ENCODE measurements around the gene PRKAR2A. TPM values are rescaled to one million over a fixed set of nuclear protein-coding genes. Genes with fewer than 3 reads are reported as not detected.
A peak's percentile ranks its signal among the peaks of the same experiment; 100 is the strongest.

Gene PRKAR2A
- polyA plus RNA-seq, 3 donors, result 7.3 to 16.8 (median 11.2) TPM

DNA sequence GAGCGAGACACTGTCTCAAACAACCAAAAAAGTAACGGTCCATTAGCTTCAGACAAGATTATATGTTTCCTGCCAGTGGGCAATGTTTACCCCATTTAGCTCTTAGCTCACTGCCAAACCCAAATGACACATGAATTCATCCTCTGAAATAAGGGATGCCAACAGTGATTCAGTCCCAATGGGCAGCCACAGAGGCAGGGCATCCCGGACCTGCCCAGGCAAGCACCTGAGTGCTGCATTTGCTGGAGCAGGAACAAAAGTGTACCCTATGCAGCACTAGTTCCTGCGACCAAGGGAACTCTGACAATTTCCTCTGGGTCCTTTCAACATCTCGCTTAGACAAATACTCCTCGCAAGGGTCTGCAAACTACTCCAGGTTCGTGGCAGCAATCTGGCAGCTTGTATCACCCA is 138.6 kb downstream of the PRKAR2A start:
- WGBS, 3 donors, result 71 to 82% (median 78%) methylated on average over 7 of the region's 7 CpGs

GRCh38 chr3:48708481-48708889 is 139.2 kb downstream of the PRKAR2A start:
- WGBS, 3 donors, result 43 to 56% (median 55%) methylated on average over 2 of the region's 2 CpGs
- H3K27ac ChIP-seq (ENCODE audit: low read depth, low read length), result no peak overlapping the region

More for the DNA sequence above, 138.6 kb downstream of the PRKAR2A start:
- no peak overlapping the region for H3K27ac ChIP-seq (ENCODE audit: low read depth, low read length)

DNA sequence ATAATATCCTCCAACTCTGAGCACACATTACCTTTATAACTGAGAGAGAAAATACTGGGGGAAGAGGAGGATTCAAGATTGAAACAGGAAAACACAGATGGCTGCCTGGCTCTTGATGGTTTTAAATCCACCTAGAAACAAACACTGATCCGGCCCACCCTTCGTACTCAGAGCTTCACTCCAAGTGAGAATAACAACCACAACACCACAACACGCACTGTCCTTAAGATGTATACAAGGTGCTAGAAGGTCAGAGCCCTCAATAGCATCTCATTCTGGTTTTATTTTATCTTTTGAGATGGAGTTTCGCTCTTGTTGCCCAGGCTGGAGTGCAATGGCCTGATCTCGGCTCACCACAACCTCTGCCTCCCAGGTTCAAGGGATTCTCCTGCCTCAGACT is 140.5 kb downstream of the PRKAR2A start:
- WGBS, 3 donors, result 87 to 89% (median 88%) methylated on average over 5 of the region's 5 CpGs
- H3K27ac ChIP-seq (ENCODE audit: low read depth, low read length), result no peak overlapping the region

GRCh38 chr3:48702320-48702920 is 145.3 kb downstream of the PRKAR2A start:
- WGBS, 3 donors, result 87 to 88% (median 88%) methylated on average over 6 of the region's 6 CpGs
- no peak overlapping the region for H3K27ac ChIP-seq (ENCODE audit: low read depth, low read length)

DNA sequence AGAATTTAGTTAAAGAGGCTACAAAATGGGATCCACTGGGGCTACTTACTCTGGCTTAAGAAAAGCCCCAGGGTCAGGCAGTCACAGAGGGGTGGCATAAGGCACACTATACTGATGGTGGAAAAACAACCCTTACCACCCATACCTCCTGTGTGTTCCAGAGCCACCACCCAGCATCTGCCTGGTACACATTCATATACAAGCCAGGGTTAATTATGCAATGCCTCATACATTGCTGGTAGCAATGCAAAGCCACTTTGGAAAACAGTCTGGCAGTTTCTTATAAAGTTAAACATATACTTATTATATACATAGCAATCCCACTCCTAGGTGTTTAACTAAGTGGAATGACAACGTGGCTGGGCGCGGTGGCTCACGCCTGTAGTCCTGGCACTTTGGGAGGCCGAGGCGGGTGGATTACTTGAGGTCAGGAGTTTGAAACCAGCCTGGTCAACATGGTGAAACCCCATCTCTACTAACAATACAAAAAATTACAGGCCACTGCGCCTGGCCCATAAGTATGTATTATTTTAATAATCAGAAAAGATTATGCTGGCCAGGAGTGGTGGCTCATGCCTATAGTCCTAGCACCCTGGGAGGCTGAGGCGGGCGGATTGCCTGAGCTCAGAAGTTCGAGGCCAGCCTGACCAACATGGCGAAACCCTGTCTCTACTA is 146.8 kb downstream of the PRKAR2A start:
- WGBS, 3 donors, result 87 to 95% (median 94%) methylated on average over 11 of the region's 11 CpGs
- peak overlapping the region; percentile 26 for H3K27ac ChIP-seq (ENCODE audit: low read depth, low read length)

DNA sequence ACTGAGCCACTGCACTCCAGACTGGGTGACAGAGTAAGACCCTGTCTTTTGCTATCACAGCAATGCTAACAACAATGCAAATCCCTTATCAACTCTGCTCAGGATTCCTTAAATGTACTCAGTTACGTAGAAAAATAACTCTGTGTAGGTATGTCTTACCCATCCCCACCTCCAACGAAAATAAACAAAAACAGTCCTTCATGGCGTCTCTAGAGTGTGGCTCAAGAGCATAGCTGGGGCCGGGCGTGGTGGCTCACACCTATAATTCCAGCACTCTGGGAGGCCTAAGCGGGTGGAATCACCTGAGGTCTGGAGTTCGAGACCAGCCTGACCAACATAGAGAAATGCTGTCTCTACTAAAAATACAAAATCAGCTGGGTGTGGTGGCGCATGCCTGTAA is 148.8 kb downstream of the PRKAR2A start:
- H3K27ac ChIP-seq (ENCODE audit: low read depth, low read length), result no peak overlapping the region
- WGBS, 3 donors, result 94 to 97% (median 96%) methylated on average over 8 of the region's 8 CpGs

- WGBS, 3 donors, result 86 to 93% (median 88%) methylated on average over 3 of the region's 3 CpGs
- no peak overlapping the region for H3K27ac ChIP-seq (ENCODE audit: low read depth, low read length)
Observed at GRCh38 chr3:48697952-48698351, 149.7 kb downstream of the PRKAR2A start.

DNA sequence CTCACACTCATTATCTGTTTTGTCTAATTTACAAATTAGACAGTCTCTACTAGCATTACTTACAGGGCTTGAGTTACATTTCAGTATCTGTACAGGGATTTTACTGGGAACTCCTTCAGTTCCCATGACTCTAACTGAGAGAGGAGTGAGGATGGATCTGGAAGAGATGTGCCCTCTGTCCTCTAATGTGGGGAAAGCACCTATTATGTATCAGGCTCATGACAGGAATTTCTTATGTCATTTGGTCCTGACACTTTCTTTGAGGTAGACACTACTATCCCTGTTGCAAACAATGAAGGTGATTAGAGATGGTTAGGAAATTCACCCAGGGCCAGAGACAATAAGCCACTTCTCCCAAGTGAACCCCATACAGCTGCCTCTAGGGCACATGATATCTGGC is 151.1 kb downstream of the PRKAR2A start:
- no peak overlapping the region for H3K27ac ChIP-seq (ENCODE audit: low read depth, low read length)

Other genes with a start within 250 kb of the PRKAR2A start
- gene UQCRC1, start 238.2 kb downstream of the PRKAR2A start, polyA plus RNA-seq, result 100 to 1,000 TPM; 122 to 214 (median 155) TPM
- not detected for gene TMEM89, start 226.1 kb downstream of the PRKAR2A start, polyA plus RNA-seq
- 10 to 100 TPM in 1 of 3 donors, 1 to 10 TPM in 2; 8.7 to 14.1 (median 8.9) TPM for gene SLC26A6, start 212.4 kb downstream of the PRKAR2A start, polyA plus RNA-seq
- gene CELSR3, start 185.0 kb downstream of the PRKAR2A start, polyA plus RNA-seq, result 1 to 10 TPM in 2 of 3 donors, under 1 TPM in 1; 0.48 to 1.5 (median 1.0) TPM
- gene NCKIPSD, start 162.0 kb downstream of the PRKAR2A start, polyA plus RNA-seq, result 10 to 100 TPM in 2 of 3 donors, 1 to 10 TPM in 1; 9.2 to 13.9 (median 13.5) TPM
- gene IP6K2, start 130.7 kb downstream of the PRKAR2A start, polyA plus RNA-seq, result 10 to 100 TPM; 46.7 to 64.0 (median 49.6) TPM
- 10 to 100 TPM; 18.9 to 31.6 (median 22.9) TPM for gene SLC25A20, start 51.0 kb upstream of the PRKAR2A start, polyA plus RNA-seq
- 10 to 100 TPM; 24.7 to 49.6 (median 48.2) TPM for gene ARIH2, start 71.0 kb upstream of the PRKAR2A start, polyA plus RNA-seq
- 10 to 100 TPM; 11.7 to 41.1 (median 20.2) TPM for gene P4HTM, start 142.4 kb upstream of the PRKAR2A start, polyA plus RNA-seq
- gene WDR6, start 159.5 kb upstream of the PRKAR2A start, polyA plus RNA-seq, result 10 to 100 TPM; 59.2 to 90.6 (median 69.6) TPM
- gene DALRD3, start 170.7 kb upstream of the PRKAR2A start, polyA plus RNA-seq, result 10 to 100 TPM; 25.5 to 46.4 (median 25.9) TPM
- 100 to 1,000 TPM in 2 of 3 donors, 10 to 100 TPM in 1; 38.6 to 163 (median 120) TPM for gene NDUFAF3, start 174.2 kb upstream of the PRKAR2A start, polyA plus RNA-seq
- 100 to 1,000 TPM; 124 to 247 (median 150) TPM for gene IMPDH2, start 181.5 kb upstream of the PRKAR2A start, polyA plus RNA-seq
- gene QRICH1, start 246.2 kb upstream of the PRKAR2A start, polyA plus RNA-seq, result 10 to 100 TPM; 20.3 to 42.2 (median 22.0) TPM

Measured in adipose tissue (tissue), 3 donors.